ENCODE data around the gene MOB3B.

MOB3B gene

DNA sequence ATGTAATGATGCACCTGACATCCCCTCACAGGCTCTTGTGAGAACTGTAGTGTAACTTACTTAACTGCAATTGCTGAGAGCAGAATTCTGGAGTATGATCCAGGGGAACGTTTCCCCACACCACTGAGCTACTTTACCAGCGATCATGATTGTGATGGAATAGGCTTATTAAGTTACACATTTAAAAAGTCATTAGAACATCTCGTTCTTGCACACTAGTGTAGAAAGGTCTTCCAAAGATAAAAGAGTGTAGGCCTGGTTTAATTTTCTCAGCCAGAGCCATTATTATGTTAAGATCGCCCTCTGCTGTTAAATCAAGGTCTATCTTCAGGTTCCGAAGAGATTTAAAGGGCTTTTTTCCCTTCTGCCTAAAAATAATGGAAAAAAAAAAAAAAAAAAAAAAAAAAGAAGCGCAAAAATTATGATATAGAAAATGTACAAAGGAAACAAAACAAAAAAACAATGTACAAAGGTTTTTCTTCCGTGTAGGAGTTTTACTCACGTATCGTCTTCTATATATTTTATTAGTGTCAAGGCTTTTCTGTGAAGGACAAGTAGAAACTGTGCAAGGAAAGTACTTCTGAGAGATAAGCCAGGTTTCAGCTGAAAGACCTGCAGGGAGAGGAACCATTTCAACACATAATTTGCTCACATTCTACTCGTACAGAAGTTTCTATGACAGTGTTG is 18.6 kb upstream of the MOB3B start:
- no peak for DNase-seq (ENCODE audit: low read depth, low spot score)
- H3K4me3 ChIP-seq (ENCODE audit: low read depth, low read length), result no peak overlapping the region
- ChIA-PET CTCF (interaction anchor here (0.6 to 8.1 kb wide), 15 partner anchors 12 to 220 kb away, joined by 3 to 140 read pairs (median 5); partner anchors contain the start of genes C9orf72 and MOB3B), POLR2A (no interaction called here)
- TF ChIP-seq, protein P1, sequence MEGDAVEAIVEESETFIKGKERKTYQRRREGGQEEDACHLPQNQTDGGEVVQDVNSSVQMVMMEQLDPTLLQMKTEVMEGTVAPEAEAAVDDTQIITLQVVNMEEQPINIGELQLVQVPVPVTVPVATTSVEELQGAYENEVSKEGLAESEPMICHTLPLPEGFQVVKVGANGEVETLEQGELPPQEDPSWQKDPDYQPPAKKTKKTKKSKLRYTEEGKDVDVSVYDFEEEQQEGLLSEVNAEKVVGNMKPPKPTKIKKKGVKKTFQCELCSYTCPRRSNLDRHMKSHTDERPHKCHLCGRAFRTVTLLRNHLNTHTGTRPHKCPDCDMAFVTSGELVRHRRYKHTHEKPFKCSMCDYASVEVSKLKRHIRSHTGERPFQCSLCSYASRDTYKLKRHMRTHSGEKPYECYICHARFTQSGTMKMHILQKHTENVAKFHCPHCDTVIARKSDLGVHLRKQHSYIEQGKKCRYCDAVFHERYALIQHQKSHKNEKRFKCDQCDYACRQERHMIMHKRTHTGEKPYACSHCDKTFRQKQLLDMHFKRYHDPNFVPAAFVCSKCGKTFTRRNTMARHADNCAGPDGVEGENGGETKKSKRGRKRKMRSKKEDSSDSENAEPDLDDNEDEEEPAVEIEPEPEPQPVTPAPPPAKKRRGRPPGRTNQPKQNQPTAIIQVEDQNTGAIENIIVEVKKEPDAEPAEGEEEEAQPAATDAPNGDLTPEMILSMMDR (IDR thresholded peaks at IDR 0.05; ENCODE audit: insufficient read depth, low read length, missing control alignments), result peak; percentile 7

DNA sequence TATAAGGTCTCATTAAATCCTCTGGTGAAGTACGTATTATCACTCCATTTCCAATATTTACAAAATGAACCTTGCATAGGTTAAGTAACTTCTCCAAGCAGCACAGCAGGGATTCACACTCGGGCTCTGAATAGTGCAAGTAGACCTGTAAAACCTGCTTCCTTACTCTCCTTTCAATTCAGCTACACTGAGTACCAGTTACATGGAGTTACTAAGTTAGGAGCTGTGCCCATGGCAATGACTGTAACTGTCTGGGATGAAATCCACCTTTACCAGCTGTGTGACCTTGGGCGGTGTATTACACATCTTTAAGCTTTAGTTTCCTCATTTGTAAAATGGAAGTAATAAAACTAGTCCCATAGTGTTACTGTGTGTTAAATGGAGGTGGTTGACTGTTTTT is 15.9 kb upstream of the MOB3B start:
- ChIA-PET POLR2A (no interaction called here), CTCF (interaction anchor here (1.0 to 8.1 kb wide), 7 partner anchors 14 to 215 kb away, joined by 3 to 140 read pairs (median 4); partner anchors contain the start of gene MOB3B)
- no peak overlapping the region for H3K4me3 ChIP-seq (ENCODE audit: low read depth, low read length)
- DNase-seq (ENCODE audit: low read depth, low spot score), result no peak
- TF ChIP-seq, protein P1 (IDR thresholded peaks at IDR 0.05; ENCODE audit: insufficient read depth, low read length, missing control alignments), result no peak

DNA sequence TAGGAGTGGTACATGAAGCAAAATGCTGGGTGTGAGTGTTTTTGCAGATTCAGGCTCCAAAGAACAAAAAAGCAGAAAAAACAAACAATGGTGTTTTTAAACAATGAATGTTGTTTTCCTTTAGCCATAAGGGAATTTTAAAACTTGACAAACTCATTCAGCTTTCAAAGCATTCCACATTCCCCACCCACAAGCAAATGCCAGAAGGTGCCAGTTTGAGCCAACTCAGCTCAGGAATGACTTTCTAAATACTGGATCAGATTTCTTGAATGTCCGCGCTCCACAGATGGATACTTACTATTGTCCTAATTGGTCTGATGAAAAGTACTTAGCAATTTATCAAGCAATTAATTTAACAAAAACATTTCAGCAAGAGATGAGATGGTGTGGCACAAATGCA is 12.9 kb upstream of the MOB3B start:
- CTCF ChIA-PET, result interaction anchor here (0.7 to 8.1 kb wide), 4 partner anchors 10 to 209 kb away, joined by 3 to 140 read pairs (median 18); partner anchors contain the start of gene MOB3B
- H3K4me3 ChIP-seq (ENCODE audit: low read depth, low read length), result no peak overlapping the region
- POLR2A ChIA-PET, result no interaction called here
- no peak for DNase-seq (ENCODE audit: low read depth, low spot score)
- TF ChIP-seq, protein P1 (IDR thresholded peaks at IDR 0.05; ENCODE audit: insufficient read depth, low read length, missing control alignments), result no peak

DNA sequence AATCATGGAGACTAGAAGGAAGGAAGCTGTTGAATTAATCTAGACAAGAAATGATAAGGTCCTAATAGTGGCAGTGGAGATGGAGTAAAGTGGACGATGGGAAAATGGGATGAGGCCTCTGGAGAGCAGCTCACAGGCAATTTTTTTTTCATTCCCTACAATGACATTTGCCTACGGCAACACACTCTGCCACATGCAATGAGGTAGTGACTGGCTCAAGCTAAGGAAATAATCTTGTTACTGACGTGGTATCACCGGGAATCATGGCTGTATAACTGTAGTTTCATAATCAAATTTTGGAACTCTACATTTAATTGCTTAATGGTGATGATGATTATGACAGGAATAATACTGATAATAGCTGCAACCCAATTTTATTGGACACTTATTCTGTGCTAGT is 12.1 kb upstream of the MOB3B start:
- TF ChIP-seq, protein P1 (IDR thresholded peaks at IDR 0.05; ENCODE audit: insufficient read depth, low read length, missing control alignments), result no peak
- POLR2A ChIA-PET, result no interaction called here
- CTCF ChIA-PET, result interaction anchor here (1.7 to 8.1 kb wide), 3 partner anchors 9 to 208 kb away, joined by 8 to 140 read pairs (median 27); partner anchors contain the start of gene MOB3B
- no peak overlapping the region for H3K4me3 ChIP-seq (ENCODE audit: low read depth, low read length)
- DNase-seq (ENCODE audit: low read depth, low spot score), result no peak

DNA sequence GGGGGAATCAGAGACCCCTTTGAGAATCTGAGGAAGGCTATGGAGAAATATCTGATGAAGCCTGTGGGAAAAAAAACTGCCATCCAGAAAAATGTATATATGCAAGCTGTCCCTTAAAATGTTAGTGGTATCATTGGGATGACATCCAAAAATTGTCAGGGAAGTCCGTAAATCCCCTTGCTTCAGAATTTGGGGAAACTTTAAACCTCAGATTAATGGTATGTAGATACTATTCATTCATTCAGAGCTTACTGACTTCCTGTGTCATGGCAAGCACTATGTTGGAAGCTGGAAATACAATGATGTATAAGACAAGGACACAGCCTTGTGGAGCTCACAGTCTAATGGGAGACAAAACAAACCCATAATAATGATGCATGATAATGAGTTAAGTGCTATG is 10.9 kb upstream of the MOB3B start:
- POLR2A ChIA-PET, result no interaction called here
- TF ChIP-seq, protein P1 (IDR thresholded peaks at IDR 0.05; ENCODE audit: insufficient read depth, low read length, missing control alignments), result no peak
- no peak for DNase-seq (ENCODE audit: low read depth, low spot score)
- CTCF ChIA-PET, result interaction anchor here (1.3 to 4.3 kb wide), 3 partner anchors 10 to 208 kb away, joined by 3 to 27 read pairs (median 4); partner anchors contain the start of gene MOB3B
- H3K4me3 ChIP-seq (ENCODE audit: low read depth, low read length), result no peak overlapping the region

All from AG04449 (cell line).